Transverse colon (tissue), 4 donors: ENCODE data around the gene RNF114. TPM values are rescaled to one million over a fixed set of nuclear protein-coding genes. Genes with fewer than 3 reads are reported as not detected.

ENCODE experiments used
- DNase-seq: peaks from one replicate; pipeline ENCODE4 v3.0.0-alpha.2; 2019
- H3K27ac ChIP-seq, 4 donors: fragments of 200-600 bp; sonication (generic); 2 replicates each; pipeline ENCODE4 v1.5.1; 2016 to 2018; ENCODE audit warnings: inconsistent platforms in 4 of 4
- H3K27me3 ChIP-seq: fragments of 200-600 bp; sonication (generic); 2 replicates; pipeline ENCODE4 v1.5.1; 2017; ENCODE audit warnings: inconsistent platforms
- H3K36me3 ChIP-seq, 4 donors: fragments of 200-600 bp; sonication (generic); 2 replicates each; pipeline ENCODE4 v1.5.1; 2017 to 2019; ENCODE audit warnings: inconsistent platforms in 4 of 4
- H3K4me1 ChIP-seq, 4 donors: fragments of 200-600 bp; sonication (generic); 2 replicates each; pipeline ENCODE4 v1.5.1; 2017 to 2020; ENCODE audit warnings: inconsistent platforms in 4 of 4
- H3K4me3 ChIP-seq, 4 donors: fragments of 200-600 bp; sonication (generic); 1 replicate in 1 of 4; 2 replicates in 3 of 4; pipeline versions ENCODE4 v1.5.1 to v1.6.1; 2017 to 2019; ENCODE audit warnings: inconsistent platforms in 4 of 4
- H3K9me3 ChIP-seq, 2 donors: fragments of 200-600 bp; sonication (generic); 2 replicates each; pipeline ENCODE4 v1.5.1; 2017 to 2019; ENCODE audit warnings: inconsistent platforms in 2 of 2
- CTCF ChIP-seq, 5 experiments: fragments of 200-600 bp in 3 of 5; fragments of 450-650 bp in 2 of 5; sonication (generic) in 3 of 5; IDR thresholded peaks; 1 replicate in 2 of 5; 2 replicates in 3 of 5; pipeline ENCODE4 v1.5.1; 2016 to 2017; ENCODE audit warnings: antibody characterized with exemption in 5 of 5, inconsistent platforms in 3 of 5, mild to moderate bottlenecking in 2 of 5, moderate library complexity in 1 of 5
- EP300 ChIP-seq: sonication (generic); formaldehyde crosslinking; IDR thresholded peaks from one replicate; pipeline ENCODE4 v1.6.1; 2017; ENCODE audit warnings: antibody characterized with exemption, low read depth
- POLR2A ChIP-seq: fragments of 450-650 bp; IDR thresholded peaks from one replicate; pipeline ENCODE4 v1.6.1; 2016; ENCODE audit warnings: antibody characterized with exemption, mild to moderate bottlenecking, moderate library complexity
- POLR2AphosphoS5 ChIP-seq, 3 donors: sonication (generic); formaldehyde crosslinking; IDR thresholded peaks; one replicate each; pipeline ENCODE4 v1.6.1; 2016; ENCODE audit warnings: antibody characterized with exemption in 3 of 3
- WGBS, 2 donors: methylation state at CpG; one replicate each; pipeline ENCODE4 v1.1.5; 2018; ENCODE audit warnings: low coverage in 1 of 2; 5-methylcytosine and 5-hydroxymethylcytosine counted together
- in situ Hi-C, 4 donors: fragments of 200-750 bp; cut with MboI; loops; one replicate each; pipeline versions ENCODE4 v1.15.0 to v1.15.1; 2017; ENCODE audit warnings: low sequenced_read_pairs in 3 of 4, low pct_ligation_motif_present in 1 of 4, low pct_unique_long_range_greater_than_20kb in 1 of 4
- intact Hi-C: fragments of 100-400 bp; cut with DNase I; formaldehyde crosslinking; loops from one replicate; pipeline ENCODE4 v1.15.1; 2023; ENCODE audit warnings: low total_unique reads
- total RNA-seq, 4 donors: library from RNA; depleted of rRNA; stranded (reverse); fragments of >200 nt; gene quantifications; one replicate each; pipeline ENCODE4 v1.1.0, GENCODE V29; 2016

RNF114 gene
- total RNA-seq, 4 donors from 2014 or later: 108 to 271 (median 217) TPM

DNA sequence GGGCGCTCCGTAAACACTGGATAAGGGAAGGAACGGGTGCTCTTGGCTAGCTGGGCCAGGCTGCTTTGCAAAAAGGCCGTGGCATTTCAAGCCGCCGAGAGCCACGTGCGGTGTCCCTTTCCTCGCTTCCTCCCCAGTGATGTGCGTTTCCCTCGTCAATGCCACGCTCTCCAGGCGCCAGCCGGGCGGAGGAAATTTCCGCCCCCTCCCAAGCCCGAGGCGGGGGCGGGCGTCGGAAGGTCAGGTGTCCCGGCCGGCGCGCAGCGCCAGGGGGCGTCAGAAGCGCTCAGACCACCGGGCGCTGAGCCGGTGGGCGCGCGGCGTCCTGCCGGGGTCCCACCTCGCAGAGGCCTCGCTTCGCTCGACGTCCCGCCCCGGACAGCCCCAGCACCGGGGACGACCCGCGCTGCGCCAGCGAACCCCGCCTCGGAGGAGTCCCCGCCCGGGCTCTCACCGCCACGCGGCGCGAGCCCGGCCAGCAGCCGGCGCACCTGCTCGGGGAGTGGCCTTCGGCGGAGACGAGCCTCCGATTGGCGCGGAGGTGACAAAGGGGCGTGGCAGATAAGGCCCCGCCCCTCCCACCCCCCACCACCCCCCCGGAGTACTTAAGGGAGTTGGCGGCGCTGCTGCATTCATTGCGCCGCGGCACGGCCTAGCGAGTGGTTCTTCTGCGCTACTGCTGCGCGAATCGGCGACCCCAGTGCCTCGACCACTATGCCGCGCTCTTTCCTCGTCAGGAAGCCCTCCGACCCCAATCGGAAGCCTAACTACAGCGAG, 46.3 kb downstream of the RNF114 start, which contains the start of gene SNAI1:
Gene SNAI1, plus strand, starts transcription at position 635 of the 777 bp plus-strand sequence. Its CDS starts 80 bp downstream, at position 715.
- 6% methylated on average over 56 of the region's 90 CpGs; no CpG with 5 or more reads in 1 of the 2 donors for WGBS, 2 donors
- Histone ChIP-seq H3K4me1 (peaks cover 17 to 52% (median 27%) of the 10 kb centered on the region in 4 donors), H3K9me3 (no peaks in the 10 kb centered on the region), H3K27ac (peak within 1 kb of the TSS; percentile 57 to 70 (median 60)), H3K36me3 (no peaks in the 10 kb centered on the region), H3K4me3 (peak within 1 kb of the TSS; percentile 19 to 53 (median 28)), H3K27me3 (peaks cover 11% of the 10 kb centered on the region)
- intact Hi-C loops: loop anchor here (2.0 kb wide), 1 partner anchor 88 kb away; no protein-coding TSS in a partner anchor
- DNase-seq: peak; percentile 83
- in situ Hi-C loops: loop anchor here in 3 of 4 donors (5.0 kb wide), 1 partner anchor 90 kb away; no protein-coding TSS in a partner anchor
- TF ChIP-seq POLR2A (peak; percentile 81), EP300 (no peak), CTCF (IDR thresholded peaks at IDR 0.05) (peak in 3 of 5 experiments; percentile 33 to 46 (median 41)), POLR2AphosphoS5 (IDR thresholded peaks at IDR 0.05) (peak; percentile 92 to 95 (median 93))

DNA sequence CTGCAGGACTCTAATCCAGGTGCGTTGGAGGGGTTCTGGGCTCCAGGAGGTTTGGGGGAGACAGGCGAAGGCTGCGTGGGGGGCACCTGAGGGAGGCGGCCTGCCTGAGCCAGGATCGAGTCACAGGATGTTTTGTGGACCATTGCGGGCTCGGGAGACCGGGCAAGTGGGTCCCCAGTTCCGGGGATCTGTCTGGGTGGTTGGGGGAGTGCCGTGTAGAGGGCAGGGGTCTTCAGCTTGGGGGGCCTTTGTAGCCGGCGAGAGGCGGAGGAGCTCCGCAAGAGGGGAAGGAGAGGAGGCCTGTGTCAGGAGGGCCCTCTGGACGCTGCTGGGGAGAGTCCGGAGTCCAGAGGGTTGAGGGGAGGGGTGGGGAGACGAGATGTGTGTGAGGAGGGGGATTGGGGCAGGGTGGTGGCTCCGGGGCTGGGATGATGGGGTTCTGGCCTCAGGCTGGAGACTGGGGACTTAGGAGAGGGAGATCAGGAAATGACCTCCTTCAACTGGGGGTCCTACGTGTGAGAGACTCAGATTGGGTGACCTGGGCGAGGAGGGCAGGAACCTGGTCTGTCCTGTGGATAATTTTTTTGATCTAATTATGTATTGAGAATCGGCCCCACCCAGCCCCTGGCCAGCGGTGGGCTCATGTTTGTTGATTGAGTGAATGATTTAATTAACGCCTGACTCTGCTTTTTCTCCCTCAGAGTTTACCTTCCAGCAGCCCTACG, 47.1 kb downstream of the RNF114 start:
- H3K4me1 ChIP-seq: peaks cover 17 to 52% (median 27%) of the 10 kb centered on the region in 4 donors
- TF ChIP-seq POLR2A (peak; percentile 2), EP300 (no peak)
- H3K9me3 ChIP-seq: no peaks in the 10 kb centered on the region
- H3K27ac ChIP-seq: peak overlapping the region; percentile 57 to 70 (median 60)
- intact Hi-C loops: loop anchor here (2.0 kb wide), 1 partner anchor 88 kb away; no protein-coding TSS in a partner anchor
- in situ Hi-C loops: loop anchor here in 3 of 4 donors (5.0 kb wide), 1 partner anchor 89 kb away; no protein-coding TSS in a partner anchor
- 20 to 31% methylated on average over 1 to 24 of the region's 24 CpGs for WGBS, 2 donors
- H3K4me3 ChIP-seq: peak overlapping the region; percentile 12 to 53 (median 27)
- no peaks in the 10 kb centered on the region for H3K36me3 ChIP-seq
- peaks cover 11% of the 10 kb centered on the region for H3K27me3 ChIP-seq
- DNase-seq: no peak

GRCh38 chr20:49983848-49984408, 47.7 kb downstream of the RNF114 start:
- Histone ChIP-seq H3K27ac (peak overlapping the region; percentile 57 to 70 (median 60)), H3K36me3 (no peaks in the 10 kb centered on the region), H3K4me3 (peak overlapping the region in 2 of 4 donors; percentile 35 to 53), H3K9me3 (no peaks in the 10 kb centered on the region), H3K27me3 (peaks cover 11% of the 10 kb centered on the region), H3K4me1 (peaks cover 17 to 55% (median 25%) of the 10 kb centered on the region in 4 donors)
- no peak for DNase-seq
- in situ Hi-C loops (loop anchor here in 3 of 4 donors (5.0 kb wide), 1 partner anchor 88 kb away; no protein-coding TSS in a partner anchor), intact Hi-C loops (loop anchor here (2.0 kb wide), 1 partner anchor 87 kb away; no protein-coding TSS in a partner anchor)
- WGBS, 2 donors: 75% methylated on average over 16 of the region's 18 CpGs; no CpG with 5 or more reads in 1 of the 2 donors
- TF ChIP-seq POLR2A (no peak), CTCF (IDR thresholded peaks at IDR 0.05) (no peak), POLR2AphosphoS5 (IDR thresholded peaks at IDR 0.05) (no peak), EP300 (no peak)

DNA sequence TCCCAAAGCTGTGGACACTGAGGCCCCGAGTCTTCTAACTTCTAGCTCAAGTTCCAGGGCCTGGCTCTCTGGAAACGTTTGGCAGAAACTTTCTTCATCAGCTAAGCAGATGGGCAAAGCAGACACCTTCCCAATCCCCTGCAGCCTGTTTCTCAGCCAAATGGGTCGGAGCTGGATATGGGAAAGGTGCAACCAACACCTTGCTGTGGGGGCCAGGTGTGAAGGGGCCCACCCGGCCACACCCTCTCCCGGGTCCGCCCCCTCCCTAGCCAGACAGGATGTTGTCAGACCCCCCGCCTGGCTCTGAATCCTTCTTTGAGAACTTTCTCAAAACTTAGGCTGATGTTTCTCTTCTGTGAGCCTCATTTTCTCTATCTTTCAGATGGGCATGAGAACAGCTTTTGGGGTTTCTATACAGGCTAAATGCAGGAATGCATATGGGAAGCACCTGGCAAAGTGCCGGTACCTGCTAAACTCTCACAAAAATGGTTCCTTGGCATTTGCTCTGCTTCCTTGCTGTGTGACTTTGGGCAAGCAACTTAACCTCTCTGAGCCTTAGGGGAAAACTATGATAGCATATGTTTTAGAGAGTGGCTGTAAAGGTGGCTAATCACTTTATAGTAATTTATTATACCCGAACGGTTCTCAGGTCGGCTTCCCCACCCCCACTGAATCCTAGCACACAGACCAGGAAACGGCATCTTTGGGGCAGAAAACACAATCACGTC, 48.4 kb downstream of the RNF114 start:
- Histone ChIP-seq H3K9me3 (no peaks in the 10 kb centered on the region), H3K4me3 (peak overlapping the region in 2 of 4 donors; percentile 35 to 53), H3K36me3 (no peaks in the 10 kb centered on the region), H3K27me3 (peaks cover 11% of the 10 kb centered on the region), H3K4me1 (peaks cover 13 to 55% (median 23%) of the 10 kb centered on the region in 4 donors), H3K27ac (peak overlapping the region; percentile 57 to 70 (median 60))
- TF ChIP-seq POLR2AphosphoS5 (IDR thresholded peaks at IDR 0.05): no peak
- TF ChIP-seq EP300: no peak
- TF ChIP-seq CTCF (IDR thresholded peaks at IDR 0.05): no peak
- TF ChIP-seq POLR2A: no peak
- DNase-seq: no peak
- intact Hi-C loops: no loop called here
- in situ Hi-C loops: loop anchor here in 3 of 4 donors (5.0 kb wide), 1 partner anchor 88 kb away; no protein-coding TSS in a partner anchor
- 49 to 71% methylated on average over 6 to 13 of the region's 13 CpGs for WGBS, 2 donors
